ENCODE measurements around the gene HLA-DMB. TPM values are rescaled to one million over a fixed set of nuclear protein-coding genes. Genes with fewer than 3 reads are reported as not detected.

Gene HLA-DMB
- total and polyA plus RNA-seq, 4 donors: 2.8 to 13.1 (median 7.7) TPM

- TF ChIP-seq CTCF (IDR thresholded peaks at IDR 0.05; ENCODE audit: low read depth, low read length, missing input control) (no peak), ZBTB33 (IDR thresholded peaks at IDR 0.05) (no peak), GABPA (IDR thresholded peaks at IDR 0.05 in 1 of 2, conservative IDR thresholded peaks at IDR 0.05 in 1 of 2) (no peak)
These were observed 23.0 kb upstream of the HLA-DMB start (continued) for GRCh38 chr6:32963866-32964265.

GRCh38 chr6:32962213-32962826 lies 21.5 kb upstream of the HLA-DMB start:
- no peak overlapping the region for H3K9ac ChIP-seq (ENCODE audit: low read depth in 1 of 2, low read length in 2 of 2)
- H3K9me3 ChIP-seq (ENCODE audit: control insufficient read depth in 4 of 4, low read length in 3 of 4): no peaks in the 10 kb centered on the region
- no peak for DNase-seq (ENCODE audit: low spot score)
- H3K27ac ChIP-seq (ENCODE audit: low read depth in 1 of 2, low read length in 2 of 2): no peak overlapping the region
- no peaks in the 10 kb centered on the region for H3K36me3 ChIP-seq (ENCODE audit: control insufficient read depth in 4 of 4, insufficient read depth in 3 of 4, low read depth in 1 of 4, low read length in 3 of 4)
- H3K27me3 ChIP-seq (ENCODE audit: control insufficient read depth in 4 of 4, insufficient read depth in 4 of 4, low read length in 3 of 4): no peaks in the 10 kb centered on the region
- H3K4me3 ChIP-seq (ENCODE audit: low read depth in 1 of 3, low read length in 3 of 3): no peak overlapping the region
- 75% methylated on average over 1 of the region's 1 CpG for WGBS
- TF ChIP-seq RAD21 (IDR thresholded peaks at IDR 0.05) (no peak), TAF1 (conservative IDR thresholded peaks at IDR 0.05) (no peak), JUND (IDR thresholded peaks at IDR 0.05) (no peak), SP1 (IDR thresholded peaks at IDR 0.05) (no peak), MAX (IDR thresholded peaks at IDR 0.05) (no peak), RXRA (IDR thresholded peaks at IDR 0.05) (no peak), FOXA2 (IDR thresholded peaks at IDR 0.05) (no peak), REST (IDR thresholded peaks at IDR 0.05) (no peak), ZBTB33 (IDR thresholded peaks at IDR 0.05) (no peak), GABPA (IDR thresholded peaks at IDR 0.05 in 1 of 2, conservative IDR thresholded peaks at IDR 0.05 in 1 of 2) (no peak), HNF4G (IDR thresholded peaks at IDR 0.05) (no peak), YY1 (IDR thresholded peaks at IDR 0.05) (no peak)
- peaks cover 0 to 24% (median 11%) of the 10 kb centered on the region in 4 donors for H3K4me1 ChIP-seq (ENCODE audit: control insufficient read depth in 4 of 4, insufficient read depth in 4 of 4, low read length in 3 of 4)

All from liver (tissue), 9 donors.